GM19240 (cell line): ENCODE results near the gene PSMA7.

Experiments
- DNase-seq: peaks from one replicate; pipeline ENCODE4 v3.0.0; 2011; ENCODE audit warnings: low spot score; ENCODE audit not compliant: insufficient read length

The PSMA7 gene

DNA sequence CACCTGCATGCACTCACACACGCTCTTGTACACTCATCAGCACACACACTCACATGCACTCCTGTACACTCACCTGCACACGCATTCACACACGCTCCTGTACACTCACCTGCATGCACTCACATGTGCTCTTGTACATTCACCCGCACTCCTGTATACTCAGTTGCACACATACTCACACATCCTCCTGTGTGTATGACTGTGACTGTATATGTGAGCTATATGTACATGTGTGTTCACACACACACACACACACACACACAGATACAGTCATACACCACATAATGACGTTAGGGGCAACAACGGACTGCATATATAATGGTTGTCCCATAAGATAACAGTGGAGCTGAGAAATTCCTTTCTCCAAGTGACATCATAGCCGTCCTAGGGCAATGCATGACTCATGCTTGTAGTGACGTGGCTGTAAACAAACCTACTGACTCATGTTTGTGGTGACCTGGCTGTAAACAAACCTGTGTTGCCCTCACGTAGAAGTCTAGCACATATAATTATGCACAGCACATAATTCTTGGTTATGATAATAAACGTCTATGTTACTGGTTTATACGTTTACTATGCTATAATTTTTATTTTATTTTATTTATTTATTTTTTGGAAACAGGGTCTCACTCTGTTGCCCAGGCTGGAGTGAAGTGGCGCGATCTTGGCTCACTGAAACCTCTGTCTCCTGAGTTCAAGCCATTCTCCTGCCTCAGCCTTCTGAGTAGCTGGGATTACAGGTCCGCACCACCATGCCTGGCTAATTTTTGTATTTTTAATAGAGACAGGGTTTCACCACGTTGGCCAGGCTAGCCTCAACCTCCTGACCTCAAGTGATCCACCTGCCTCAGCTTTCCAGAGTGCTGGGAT lies 54.7 kb downstream of the PSMA7 start:
- DNase-seq: no peak

DNA sequence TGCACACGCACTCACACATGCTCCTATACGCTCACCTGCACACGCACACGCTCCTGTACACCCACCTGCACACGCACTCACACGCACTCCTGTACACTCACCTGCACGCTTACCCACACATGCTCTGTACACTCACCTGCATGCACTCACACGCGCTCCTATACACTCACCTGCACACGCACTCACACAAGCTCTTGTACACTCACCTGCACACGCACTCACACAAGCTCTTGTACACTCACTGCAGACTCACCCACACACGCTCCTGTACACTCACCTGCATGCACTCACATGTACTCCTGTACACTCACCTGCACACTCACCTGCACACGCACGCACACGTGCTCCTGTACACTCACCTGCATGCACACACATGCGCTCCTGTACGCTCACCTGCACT lies 55.6 kb downstream of the PSMA7 start:
- DNase-seq: no peak

DNA sequence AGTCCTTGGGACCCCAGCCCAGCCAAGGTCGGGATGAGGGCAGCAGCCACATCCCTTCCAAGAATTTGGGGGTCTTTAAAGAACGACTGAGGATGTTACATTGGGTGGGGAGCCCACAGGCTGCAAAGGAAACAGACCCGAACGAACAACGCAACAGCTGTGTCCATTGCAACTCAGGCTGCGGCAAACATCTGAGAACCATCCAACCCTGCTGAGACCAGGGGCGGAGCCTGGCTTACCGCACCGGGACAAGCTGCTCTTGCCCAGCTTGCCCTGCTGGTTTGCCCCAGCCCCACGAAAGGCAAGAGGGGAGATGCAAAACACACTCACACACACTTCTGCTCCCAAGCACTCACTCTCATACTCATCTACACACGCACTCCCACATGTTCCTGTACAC lies 56.0 kb downstream of the PSMA7 start:
- DNase-seq: no peak
